Smooth muscle cell (in vitro differentiated cells): ENCODE results near the gene PRSS27. TPM values are rescaled to one million over a fixed set of nuclear protein-coding genes. Genes with fewer than 3 reads are reported as not detected.
A peak's percentile ranks its signal among the peaks of the same experiment; 100 is the strongest.
"Not testable (repeated sequence)": the region's sequence is repeated elsewhere in the genome, so short reads cannot be mapped to it uniquely, and the experiment has no call there.

Source experiments
- DNase-seq: peaks from one replicate; lab custom pipeline; 2025; ENCODE audit not compliant: unreplicated experiment; lab: John Stamatoyannopoulos, UW
- H2AFZ ChIP-seq: fragments of 200-600 bp; sonication (generic); 2 replicates; pipeline ENCODE4 v1.6.0; 2016; ENCODE audit warnings: antibody characterized with exemption, low read depth, mild to moderate bottlenecking
- H3F3A ChIP-seq: fragments of 200-600 bp; sonication (generic); 2 replicates; pipeline ENCODE4 v1.6.0; 2017; ENCODE audit warnings: antibody characterized with exemption, low read depth
- H3K27ac ChIP-seq: fragments of 200-600 bp; sonication (generic); 2 replicates; pipeline ENCODE4 v1.5.1; 2016; ENCODE audit warnings: low read depth, mild to moderate bottlenecking
- H3K27me3 ChIP-seq: fragments of 200-600 bp; sonication (generic); 2 replicates; pipeline ENCODE4 v1.6.1; 2016; ENCODE audit warnings: low read depth, mild to moderate bottlenecking
- H3K36me3 ChIP-seq: fragments of 200-600 bp; sonication (generic); 2 replicates; pipeline ENCODE4 v1.5.1; 2016; ENCODE audit warnings: low read depth
- H3K4me1 ChIP-seq: fragments of 200-600 bp; sonication (generic); 2 replicates; pipeline ENCODE4 v1.5.1; 2016; ENCODE audit warnings: low read depth
- H3K4me2 ChIP-seq: fragments of 200-600 bp; sonication (generic); 2 replicates; pipeline ENCODE4 v1.6.0; 2016; ENCODE audit warnings: mild to moderate bottlenecking
- H3K4me3 ChIP-seq: fragments of 200-600 bp; sonication (generic); 2 replicates; pipeline ENCODE4 v1.5.1; 2016; ENCODE audit warnings: mild to moderate bottlenecking
- H3K79me2 ChIP-seq: fragments of 200-600 bp; sonication (generic); 2 replicates; pipeline ENCODE4 v1.6.0; 2016; ENCODE audit warnings: low read depth, mild to moderate bottlenecking
- H3K9ac ChIP-seq: fragments of 200-600 bp; sonication (generic); 2 replicates; pipeline ENCODE4 v1.6.0; 2016; ENCODE audit warnings: low read depth
- H3K9me3 ChIP-seq: fragments of 200-600 bp; sonication (generic); replicated peaks from 2 replicates; pipeline ENCODE4 v1.5.1; 2016; ENCODE audit warnings: low read depth
- H4K20me1 ChIP-seq: fragments of 200-600 bp; sonication (generic); 2 replicates; pipeline ENCODE4 v1.6.0; 2016; ENCODE audit warnings: low read depth
- CTCF ChIP-seq: fragments of 200-600 bp; sonication (generic); IDR thresholded peaks from 2 replicates; pipeline ENCODE4 v1.5.1; 2017; ENCODE audit warnings: borderline replicate concordance, mild to moderate bottlenecking, antibody characterized with exemption; ENCODE audit not compliant: insufficient read depth, poor library complexity, severe bottlenecking
- WGBS: methylation state at CpG from one replicate; pipeline ENCODE4 v1.1.7; 2016; ENCODE audit warnings: low lambda C conversion rate; 5-methylcytosine and 5-hydroxymethylcytosine counted together
- polyA plus RNA-seq: library from polyadenylated mRNA; unstranded; fragments of >200 nt; fragmentation: Nextera tagmentation; extraction: Ambion mirVana; gene quantifications from 2 replicates; pipeline ENCODE4 v1.2.1, GENCODE V29; 2016
- total RNA-seq: library from RNA; depleted of rRNA; stranded (reverse); fragments of >200 nt; gene quantifications from 2 replicates; pipeline ENCODE4 v1.2.3, GENCODE V29; 2014

The PRSS27 gene
- total and polyA plus RNA-seq, 2 experiments from 2014 or later: 0.63 to 3.3 TPM

GRCh38 chr16:2670017-2670416 is 50.0 kb downstream of the PRSS27 start:
- H3K4me2 ChIP-seq: peak overlapping the region; percentile 72
- not testable (repeated sequence) for H3K9ac ChIP-seq, H3K4me3 ChIP-seq, H3K36me3 ChIP-seq, H4K20me1 ChIP-seq, H3K4me1 ChIP-seq, H3K27ac ChIP-seq, H2AFZ ChIP-seq, H3K27me3 ChIP-seq, H3F3A ChIP-seq, H3K9me3 ChIP-seq
- DNase-seq: peak; percentile 10
- H3K79me2 ChIP-seq: peaks cover 17% of the 10 kb centered on the region
- peak; percentile 58 for TF ChIP-seq CTCF
- WGBS: 11% methylated on average over 15 of the region's 15 CpGs

GRCh38 chr16:2669587-2669986 is 50.4 kb downstream of the PRSS27 start:
- not testable (repeated sequence) for H3K9ac ChIP-seq, H3K36me3 ChIP-seq
- WGBS: 91% methylated on average over 10 of the region's 10 CpGs

GRCh38 chr16:2666671-2667070 is 53.4 kb downstream of the PRSS27 start:
- peaks cover 17% of the 10 kb centered on the region for H3F3A ChIP-seq
- not testable (repeated sequence) for H3K9ac ChIP-seq, H3K4me3 ChIP-seq, H3K4me2 ChIP-seq, H2AFZ ChIP-seq, H4K20me1 ChIP-seq, H3K9me3 ChIP-seq, H3K36me3 ChIP-seq, H3K4me1 ChIP-seq, H3K79me2 ChIP-seq, DNase-seq, H3K27ac ChIP-seq, H3K27me3 ChIP-seq
- 84% methylated on average over 7 of the region's 7 CpGs for WGBS

More at GRCh38 chr16:2669587-2669986, 50.4 kb downstream of the PRSS27 start:
- H3K4me3 ChIP-seq, H3K27ac ChIP-seq, H2AFZ ChIP-seq, H3K4me1 ChIP-seq, H3F3A ChIP-seq, H3K27me3 ChIP-seq, H4K20me1 ChIP-seq, DNase-seq, H3K9me3 ChIP-seq: not testable (repeated sequence)
- Histone ChIP-seq H3K4me2 (peak overlapping the region; percentile 72), H3K79me2 (peaks cover 17% of the 10 kb centered on the region)

- H4K20me1 ChIP-seq: no peaks in the 10 kb centered on the region
- no peaks in the 10 kb centered on the region for H3K36me3 ChIP-seq
- 81% methylated on average over 9 of the region's 9 CpGs for WGBS
- no peaks in the 10 kb centered on the region for H3K4me1 ChIP-seq
- peak overlapping the region; percentile 84 for H3K27ac ChIP-seq
- no peaks in the 10 kb centered on the region for H3K79me2 ChIP-seq
- no peak overlapping the region for H3K4me2 ChIP-seq
- H3K4me3 ChIP-seq: no peak overlapping the region
- no peak overlapping the region for H3K9ac ChIP-seq
- DNase-seq: no peak
- no peaks in the 10 kb centered on the region for H3K9me3 ChIP-seq
- no peaks in the 10 kb centered on the region for H3K27me3 ChIP-seq
- no peak for TF ChIP-seq CTCF
- H3F3A ChIP-seq: peaks cover 17% of the 10 kb centered on the region
- no peak overlapping the region for H2AFZ ChIP-seq
Observed at GRCh38 chr16:2664574-2664982, 55.4 kb downstream of the PRSS27 start.
